DMS 273 (cell line): ENCODE measurements around the gene MZF1.

Experiments used
- DNase-seq: peaks from one replicate; lab custom pipeline; 2025; ENCODE audit not compliant: unreplicated experiment; lab: John Stamatoyannopoulos, UW

MZF1 gene

GRCh38 chr19:58570770-58571574, 2.2 kb downstream of the MZF1 start:
- DNase-seq = no peak

- DNase-seq = no peak
Observed at GRCh38 chr19:58569943-58570670, 3.0 kb downstream of the MZF1 start.

- DNase-seq = no peak
Observed at GRCh38 chr19:58569191-58569942, 3.8 kb downstream of the MZF1 start.

- DNase-seq = no peak
Observed at GRCh38 chr19:58568453-58569130, 4.5 kb downstream of the MZF1 start.

GRCh38 chr19:58566989-58567388, 6.1 kb downstream of the MZF1 start:
- no peak for DNase-seq

- no peak for DNase-seq
Observed at GRCh38 chr19:58563823-58564222, 9.3 kb downstream of the MZF1 start.

- DNase-seq = no peak
Observed at GRCh38 chr19:58563034-58563573, 10.0 kb downstream of the MZF1 start.

- DNase-seq = no peak
Observed at GRCh38 chr19:58562122-58563033, 10.8 kb downstream of the MZF1 start.

GRCh38 chr19:58561373-58562121, 11.6 kb downstream of the MZF1 start:
- no peak for DNase-seq

- no peak for DNase-seq
Observed at GRCh38 chr19:58560921-58561320, 12.2 kb downstream of the MZF1 start.

GRCh38 chr19:58560007-58560887, 12.9 kb downstream of the MZF1 start:
- no peak for DNase-seq

GRCh38 chr19:58559275-58560006, 13.7 kb downstream of the MZF1 start:
- DNase-seq = no peak

GRCh38 chr19:58558623-58559274, 14.4 kb downstream of the MZF1 start:
- DNase-seq = no peak

GRCh38 chr19:58558066-58558622, 15.0 kb downstream of the MZF1 start, which contains the start of gene UBE2M:
Gene UBE2M (minus strand): TSS chr19:58558611. CDS start chr19:58558381, 230 bp downstream.
- no peak for DNase-seq

GRCh38 chr19:58557221-58558065, 15.7 kb downstream of the MZF1 start:
- DNase-seq = no peak
